IPS-NIHi7 (cell line): ENCODE results near the gene REXO5.
"Not testable (repeated sequence)": the region's sequence is repeated elsewhere in the genome, so short reads cannot be mapped to it uniquely, and the experiment has no call there.

Experiments used
- DNase-seq: peaks from one replicate; pipeline ENCODE4 v3.0.0; 2012; ENCODE audit warnings: mixed read lengths; ENCODE audit errors: extremely low spot score

REXO5 gene

GRCh38 chr16:20847550-20847949 lies 41.2 kb downstream of the REXO5 start:
- no peak for DNase-seq

GRCh38 chr16:20849589-20850390 lies 43.5 kb downstream of the REXO5 start:
- peak; percentile 59 for DNase-seq

- DNase-seq = no peak
Observed at GRCh38 chr16:20850981-20851380, 44.7 kb downstream of the REXO5 start.

DNA sequence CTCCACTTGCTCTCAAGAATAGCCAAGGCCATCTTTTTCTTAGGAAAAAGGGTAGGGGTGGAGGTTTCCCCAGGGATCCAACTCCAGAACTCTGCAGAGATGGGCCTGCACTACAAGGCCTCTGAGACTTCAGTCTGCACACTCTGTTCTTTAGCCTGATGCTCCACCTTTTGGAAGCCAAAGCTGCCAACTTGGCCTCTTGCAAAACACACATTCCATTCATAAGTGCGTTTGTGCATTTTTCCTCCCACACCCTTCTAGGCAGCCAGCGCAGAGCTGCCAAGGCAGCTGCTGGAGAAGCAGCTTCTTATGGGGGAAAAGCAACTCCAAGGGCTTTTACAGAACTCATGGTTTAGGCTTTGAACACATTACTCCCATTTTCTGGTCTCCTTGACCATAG lies 45.3 kb downstream of the REXO5 start:
- DNase-seq = no peak

DNA sequence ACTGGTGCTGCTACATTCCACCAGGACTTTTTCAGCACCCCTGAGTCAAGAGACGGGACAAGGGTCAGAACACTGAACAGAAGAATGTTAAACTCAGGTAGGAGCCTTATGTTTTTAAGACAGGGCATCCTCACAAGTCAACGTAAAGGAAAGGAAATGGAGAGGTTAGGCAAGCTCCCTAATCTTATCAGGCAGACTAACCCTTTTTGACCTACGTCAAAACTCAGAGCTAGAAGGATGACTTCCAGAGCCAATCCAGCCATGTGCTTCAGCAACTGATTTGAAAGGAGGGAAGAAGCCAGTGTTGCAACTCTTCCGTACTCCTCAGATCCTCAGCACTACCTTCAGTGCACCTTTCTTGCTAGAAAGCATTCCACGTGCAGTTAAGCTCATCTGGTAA lies 46.8 kb downstream of the REXO5 start:
- no peak for DNase-seq

- no peak for DNase-seq
Observed at GRCh38 chr16:20853981-20854620, 47.8 kb downstream of the REXO5 start.

DNA sequence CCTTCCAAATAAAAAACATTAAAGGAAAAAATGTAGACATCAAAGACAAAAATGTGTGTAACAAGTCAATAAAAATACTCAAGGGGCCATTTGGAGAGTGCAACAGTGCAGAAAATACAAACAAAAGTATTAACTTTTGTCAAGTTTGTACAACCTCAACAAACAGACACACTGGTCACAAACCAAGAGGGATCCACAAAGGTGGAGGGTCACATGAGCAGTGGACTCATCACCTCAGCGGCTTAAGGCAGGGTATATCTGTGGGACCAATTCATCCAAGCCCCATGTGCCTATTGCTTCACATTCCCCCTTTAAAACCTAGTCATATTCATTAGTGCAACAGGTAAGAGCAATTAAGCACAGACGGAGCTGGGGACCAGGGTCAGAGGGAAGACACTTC lies 48.6 kb downstream of the REXO5 start:
- no peak for DNase-seq

GRCh38 chr16:20857281-20857680 lies 51.0 kb downstream of the REXO5 start:
- DNase-seq = no peak

DNA sequence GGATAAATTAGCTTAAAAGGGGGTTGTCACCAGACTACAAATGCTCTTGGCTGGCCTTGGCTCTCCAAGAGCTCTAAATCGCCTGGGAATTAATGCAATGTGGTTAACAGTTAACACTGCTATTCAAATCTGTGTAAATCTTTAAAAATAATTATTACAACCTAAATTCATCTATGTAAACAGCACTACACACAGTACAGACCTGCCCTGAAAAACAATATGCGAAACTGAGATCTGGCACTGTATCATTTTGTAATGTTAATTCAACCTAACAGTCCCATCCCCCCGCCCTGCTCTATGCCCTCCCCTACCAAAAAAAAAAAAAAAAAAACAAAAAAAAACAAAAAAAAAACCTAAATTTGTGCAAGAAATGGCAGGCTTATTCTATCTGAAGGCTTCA lies 52.9 kb downstream of the REXO5 start:
- DNase-seq = no peak

GRCh38 chr16:20859699-20860098 lies 53.4 kb downstream of the REXO5 start:
- no peak for DNase-seq

- no peak for DNase-seq
Observed at GRCh38 chr16:20860361-20860760, 54.0 kb downstream of the REXO5 start.

DNA sequence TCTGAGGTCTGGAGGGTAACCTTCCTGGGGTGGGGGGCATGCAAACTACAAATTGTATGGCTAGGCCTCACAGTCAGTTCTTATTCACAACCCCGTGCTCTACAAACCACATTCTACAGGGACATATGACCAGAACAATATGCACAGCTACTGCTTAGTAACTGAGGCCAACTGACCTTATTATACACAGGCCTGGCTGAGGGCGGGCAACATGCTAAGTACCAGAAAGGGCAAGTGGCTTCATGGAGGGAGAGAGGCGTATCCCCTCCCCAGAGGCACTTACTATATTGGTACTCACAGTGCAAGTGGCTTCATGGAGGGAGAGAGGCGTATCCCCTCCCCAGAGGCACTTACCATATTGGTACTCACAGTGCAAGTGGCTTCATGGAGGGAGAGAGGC lies 54.7 kb downstream of the REXO5 start:
- not testable (repeated sequence) for DNase-seq

GRCh38 chr16:20862162-20862960 lies 56.0 kb downstream of the REXO5 start:
- no peak for DNase-seq

GRCh38 chr16:20864376-20864775 lies 58.0 kb downstream of the REXO5 start:
- DNase-seq = not testable (repeated sequence)

DNA sequence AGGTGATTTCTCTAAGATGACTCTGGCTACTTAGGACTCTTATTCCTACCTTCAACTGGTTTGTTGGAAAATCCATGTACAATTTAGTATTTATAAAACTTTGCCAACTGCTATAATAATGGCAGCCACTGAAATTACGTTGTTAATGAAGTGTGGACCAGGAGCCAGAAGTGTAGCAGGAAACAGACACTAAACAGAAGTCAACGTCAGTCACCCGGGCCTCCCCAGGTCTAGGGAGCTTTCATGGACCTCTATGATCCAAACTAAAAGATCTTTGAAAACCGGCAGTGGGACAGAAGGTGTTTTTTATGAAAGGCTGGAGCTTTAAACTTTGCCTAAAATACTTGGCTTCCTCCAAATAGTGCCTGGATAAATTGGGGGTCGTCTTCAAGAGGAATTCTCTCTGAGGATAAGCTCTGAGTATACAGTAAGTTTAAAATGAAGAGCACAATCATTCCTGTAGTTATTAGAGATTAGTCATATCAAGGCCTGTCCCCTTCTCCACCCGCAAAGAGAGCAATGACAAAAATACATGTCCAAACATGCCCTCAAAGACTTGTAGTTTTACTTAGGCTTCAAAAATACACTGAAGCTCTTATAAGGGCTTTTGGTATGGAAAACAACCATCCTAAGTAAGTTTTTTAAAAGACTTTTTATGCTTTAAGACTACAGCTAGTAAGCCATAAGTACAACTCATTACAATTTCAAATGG lies 59.2 kb downstream of the REXO5 start:
- DNase-seq = no peak

DNA sequence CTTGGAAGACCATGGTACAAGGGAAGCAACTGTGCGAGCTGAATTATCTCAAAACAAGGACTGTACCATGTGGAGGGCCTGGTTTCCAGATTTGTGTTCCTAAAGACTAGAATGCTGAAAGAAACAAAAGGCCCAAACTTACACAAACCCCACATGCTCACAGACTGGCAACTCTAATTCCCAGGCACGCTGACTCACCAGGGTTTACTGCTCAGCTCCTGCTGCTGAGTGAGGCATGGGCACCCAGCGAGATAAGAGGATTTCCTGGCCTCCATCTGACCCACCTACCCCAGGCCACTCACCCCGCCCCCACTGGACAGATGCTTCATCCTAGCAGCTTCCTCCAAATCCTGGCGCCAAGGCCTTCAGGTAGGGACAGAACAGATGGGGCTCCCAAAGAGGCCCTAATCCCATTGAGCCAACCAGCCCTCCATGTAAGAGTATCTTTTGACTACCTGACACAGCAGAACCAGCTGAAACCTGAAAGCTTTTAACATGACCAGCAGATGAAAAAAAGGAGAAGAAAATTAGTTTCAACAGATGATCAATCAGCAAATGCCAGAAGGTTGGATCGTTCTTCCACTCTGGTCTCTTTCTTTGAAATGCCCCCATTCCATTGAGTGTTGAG lies 59.9 kb downstream of the REXO5 start:
- peak; percentile 60 for DNase-seq

- DNase-seq = no peak
Observed at GRCh38 chr16:20866801-20867200, 60.5 kb downstream of the REXO5 start.

- no peak for DNase-seq
Observed at GRCh38 chr16:20867585-20867984, 61.3 kb downstream of the REXO5 start.

GRCh38 chr16:20868890-20869289 lies 62.6 kb downstream of the REXO5 start:
- no peak for DNase-seq

GRCh38 chr16:20870122-20870820 lies 63.9 kb downstream of the REXO5 start:
- no peak for DNase-seq

GRCh38 chr16:20871258-20871657 lies 64.9 kb downstream of the REXO5 start:
- no peak for DNase-seq
